Measurements from ENCODE around the gene L1CAM. TPM values are rescaled to one million over a fixed set of nuclear protein-coding genes. Genes with fewer than 3 reads are reported as not detected.

Gene L1CAM
- polyA plus RNA-seq, 1 of the 3 experiments (the other 2 are of a cell fraction) = 1.9 TPM

DNA sequence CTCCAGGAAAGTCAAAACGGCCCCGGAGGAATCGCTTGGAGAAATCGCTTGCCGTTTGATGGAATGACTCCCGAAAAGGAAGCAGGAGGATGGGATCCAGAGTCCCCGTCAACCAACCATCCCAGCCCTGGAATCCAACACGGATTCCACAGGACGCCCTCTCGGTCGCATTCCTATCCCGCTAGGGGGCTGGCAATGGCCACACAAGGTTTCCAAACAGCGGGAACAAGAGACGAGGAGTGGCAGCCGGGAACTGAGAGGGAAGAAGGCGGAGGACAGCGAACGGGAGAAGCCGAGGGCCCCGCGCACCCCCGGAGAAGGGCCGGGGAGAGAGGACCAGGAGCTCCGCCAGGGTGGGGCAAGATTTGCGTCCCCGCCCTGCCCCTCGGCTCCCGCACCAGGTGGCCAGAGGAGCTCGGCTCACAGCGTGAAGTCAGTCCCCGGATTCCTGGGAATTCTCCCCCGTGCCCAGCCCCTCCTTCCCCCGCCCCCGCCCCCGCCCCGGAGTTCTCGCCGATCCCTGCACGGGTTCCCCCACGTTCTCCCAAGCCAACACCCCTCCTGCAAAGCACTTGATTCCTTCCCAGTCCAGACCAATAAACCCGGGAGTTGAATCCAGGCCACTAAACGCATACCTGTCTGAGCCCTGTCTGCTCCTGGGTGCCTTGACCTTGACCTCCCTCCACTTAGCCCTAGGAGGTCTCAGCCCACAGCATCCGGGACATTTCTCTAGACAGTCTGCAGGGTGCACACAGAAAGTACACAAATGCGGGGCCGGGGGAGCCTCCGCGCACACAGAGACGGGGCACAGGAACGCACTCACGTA is 57.0 kb downstream of the L1CAM start:
- H3K36me3 ChIP-seq (replicated peaks in 1 of 2; ENCODE audit: control insufficient read depth in 1 of 2, insufficient read depth in 2 of 2, low read length in 1 of 2) = no peaks in the 10 kb centered on the region
- peaks cover 0 to 2% of the 10 kb centered on the region in 2 experiments; a peak in 1 of 4 replicates for H3K4me1 ChIP-seq (ENCODE audit: control insufficient read depth in 1 of 2, insufficient read depth in 2 of 2, low read depth in 1 of 2, low read length in 1 of 2)
- H3K9ac ChIP-seq = no peak overlapping the region
- no peaks in the 10 kb centered on the region for H3K9me3 ChIP-seq
- H2AFZ ChIP-seq (ENCODE audit: low read depth) = no peak overlapping the region
- no peaks in the 10 kb centered on the region for H3K9me2 ChIP-seq
- no peak overlapping the region for H3K27ac ChIP-seq (ENCODE audit: low read depth in 2 of 2, low read length in 1 of 2)
- DNase-seq = peak; percentile 61
- peak overlapping the region; percentile 46 to 57 for H3K4me3 ChIP-seq (ENCODE audit: low read depth in 2 of 2, low read length in 1 of 2)
- H3K79me2 ChIP-seq (ENCODE audit: insufficient read depth) = no peaks in the 10 kb centered on the region
- peaks cover 60% of the 10 kb centered on the region for H3K27me3 ChIP-seq (ENCODE audit: insufficient read depth)
- TF ChIP-seq REST (IDR thresholded peaks at IDR 0.05; ENCODE audit: low read depth, low read length) (no peak), POLR2AphosphoS5 (IDR thresholded peaks at IDR 0.05; ENCODE audit: low read depth, low read length) (no peak), IRF3 (IDR thresholded peaks at IDR 0.05; ENCODE audit: low read depth, low read length) (no peak), SMC3 (IDR thresholded peaks at IDR 0.05; ENCODE audit: low read depth, low read length) (no peak), PBX3 (IDR thresholded peaks at IDR 0.05) (no peak)
- TF ChIP-seq, protein P1, sequence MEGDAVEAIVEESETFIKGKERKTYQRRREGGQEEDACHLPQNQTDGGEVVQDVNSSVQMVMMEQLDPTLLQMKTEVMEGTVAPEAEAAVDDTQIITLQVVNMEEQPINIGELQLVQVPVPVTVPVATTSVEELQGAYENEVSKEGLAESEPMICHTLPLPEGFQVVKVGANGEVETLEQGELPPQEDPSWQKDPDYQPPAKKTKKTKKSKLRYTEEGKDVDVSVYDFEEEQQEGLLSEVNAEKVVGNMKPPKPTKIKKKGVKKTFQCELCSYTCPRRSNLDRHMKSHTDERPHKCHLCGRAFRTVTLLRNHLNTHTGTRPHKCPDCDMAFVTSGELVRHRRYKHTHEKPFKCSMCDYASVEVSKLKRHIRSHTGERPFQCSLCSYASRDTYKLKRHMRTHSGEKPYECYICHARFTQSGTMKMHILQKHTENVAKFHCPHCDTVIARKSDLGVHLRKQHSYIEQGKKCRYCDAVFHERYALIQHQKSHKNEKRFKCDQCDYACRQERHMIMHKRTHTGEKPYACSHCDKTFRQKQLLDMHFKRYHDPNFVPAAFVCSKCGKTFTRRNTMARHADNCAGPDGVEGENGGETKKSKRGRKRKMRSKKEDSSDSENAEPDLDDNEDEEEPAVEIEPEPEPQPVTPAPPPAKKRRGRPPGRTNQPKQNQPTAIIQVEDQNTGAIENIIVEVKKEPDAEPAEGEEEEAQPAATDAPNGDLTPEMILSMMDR (IDR thresholded peaks at IDR 0.05) = 0 out of 2 replicates have a peak, but pooled peaks have one; percentile 9
- WGBS (ENCODE audit: low lambda C conversion rate) = 14% methylated on average over 36 of the region's 50 CpGs
- POLR2A ChIA-PET = no interaction called here
- CTCF ChIA-PET = interaction anchor here (0.6 to 1.4 kb wide), 6 partner anchors 40 to 118 kb away, joined by 3 to 4 read pairs (median 3); no protein-coding TSS in a partner anchor
- peaks cover 5% of the 10 kb centered on the region for H3F3A ChIP-seq (replicated peaks; ENCODE audit: insufficient read depth)
- H4K20me1 ChIP-seq (ENCODE audit: insufficient read depth) = peaks cover 5% of the 10 kb centered on the region; the same call in 1 of the 2 replicates
- peak overlapping the region; percentile 74 for H3K4me2 ChIP-seq

Data from SK-N-SH (cell line).